Neural progenitor cell (in vitro differentiated cells): ENCODE measurements around the gene IFRD2. TPM values are rescaled to one million over a fixed set of nuclear protein-coding genes. Genes with fewer than 3 reads are reported as not detected.

Source experiments
- DNase-seq: peaks from one replicate; pipeline ENCODE4 v3.0.0-alpha.2; 2016; ENCODE audit warnings: low spot score
- H2AFZ ChIP-seq: fragments of 200-600 bp; sonication (generic); replicated peaks from 2 replicates; pipeline ENCODE4 v1.6.1; 2016; ENCODE audit warnings: antibody characterized with exemption
- H3F3A ChIP-seq: fragments of 200-600 bp; sonication (generic); 2 replicates; pipeline ENCODE4 v1.6.1; 2016; ENCODE audit warnings: antibody characterized with exemption, low read depth
- H3K27ac ChIP-seq: fragments of 200-600 bp; sonication (generic); 2 replicates; pipeline ENCODE4 v1.5.1; 2016; ENCODE audit warnings: mild to moderate bottlenecking
- H3K27me3 ChIP-seq: fragments of 200-600 bp; sonication (generic); 2 replicates; pipeline ENCODE4 v1.6.1; 2016; ENCODE audit warnings: mild to moderate bottlenecking, moderate library complexity
- H3K36me3 ChIP-seq: fragments of 200-600 bp; sonication (generic); 2 replicates; pipeline ENCODE4 v1.5.1; 2016
- H3K4me1 ChIP-seq: fragments of 200-600 bp; sonication (generic); 2 replicates; pipeline ENCODE4 v1.6.1; 2016; ENCODE audit warnings: mixed run types
- H3K4me2 ChIP-seq: fragments of 200-600 bp; sonication (generic); 2 replicates; pipeline ENCODE4 v1.6.1; 2016
- H3K4me3 ChIP-seq: fragments of 200-600 bp; sonication (generic); 2 replicates; pipeline ENCODE4 v1.5.1; 2016
- H3K79me2 ChIP-seq: fragments of 200-600 bp; sonication (generic); 2 replicates; pipeline ENCODE4 v1.6.1; 2016; ENCODE audit warnings: low read depth
- H3K9ac ChIP-seq: fragments of 200-600 bp; sonication (generic); 2 replicates; pipeline ENCODE4 v1.6.1; 2016
- H3K9me3 ChIP-seq: fragments of 200-600 bp; sonication (generic); 2 replicates; pipeline ENCODE4 v1.5.1; 2016; ENCODE audit warnings: low read depth
- H4K20me1 ChIP-seq: fragments of 200-600 bp; sonication (generic); 2 replicates; pipeline ENCODE4 v1.6.1; 2016; ENCODE audit warnings: low read depth
- H3K27ac Mint-ChIP-seq: 3 replicates; pipeline ENCODE4 v1.8.0; 2021; ENCODE audit warnings: mixed read lengths
- H3K27me3 Mint-ChIP-seq: 2 replicates; pipeline ENCODE4 v1.8.0; 2022; ENCODE audit warnings: low read depth, mild to moderate bottlenecking, inconsistent platforms, moderate library complexity, mixed read lengths; ENCODE audit not compliant: insufficient read depth
- H3K36me3 Mint-ChIP-seq: 3 replicates; pipeline ENCODE4 v1.8.0; 2021; ENCODE audit warnings: mixed read lengths
- H3K4me1 Mint-ChIP-seq: 3 replicates; pipeline ENCODE4 v1.8.0; 2021; ENCODE audit warnings: mixed read lengths
- H3K4me3 Mint-ChIP-seq: 3 replicates; pipeline ENCODE4 v1.8.0; 2021; ENCODE audit warnings: mild to moderate bottlenecking, moderate library complexity, mixed read lengths
- H3K9me3 Mint-ChIP-seq: 3 replicates; pipeline ENCODE4 v1.8.0; 2020; ENCODE audit warnings: mixed read lengths
- EZH2 ChIP-seq: fragments of 200-600 bp; sonication (generic); IDR thresholded peaks from 2 replicates; pipeline ENCODE4 v1.6.1; 2017; ENCODE audit warnings: antibody characterized with exemption, mild to moderate bottlenecking, moderate library complexity
- EZH2phosphoT487 ChIP-seq: fragments of 200-600 bp; sonication (generic); IDR thresholded peaks from 2 replicates; pipeline ENCODE4 v1.6.1; 2017; ENCODE audit warnings: antibody characterized with exemption
- total RNA-seq: library from RNA; depleted of rRNA; stranded (reverse); fragments of >200 nt; gene quantifications from 2 replicates; pipeline ENCODE4 v1.2.3, GENCODE V29; 2015; ENCODE audit warnings: low replicate concordance
- TF ChIP-seq, protein P1 (sequence below): fragments of 200-600 bp; sonication (generic); IDR thresholded peaks from 2 replicates; pipeline ENCODE4 v1.5.1; 2017; ENCODE audit warnings: antibody characterized with exemption, mild to moderate bottlenecking

IFRD2 gene
- total RNA-seq, 1 donor from 2014 or later = 26.4 TPM

DNA sequence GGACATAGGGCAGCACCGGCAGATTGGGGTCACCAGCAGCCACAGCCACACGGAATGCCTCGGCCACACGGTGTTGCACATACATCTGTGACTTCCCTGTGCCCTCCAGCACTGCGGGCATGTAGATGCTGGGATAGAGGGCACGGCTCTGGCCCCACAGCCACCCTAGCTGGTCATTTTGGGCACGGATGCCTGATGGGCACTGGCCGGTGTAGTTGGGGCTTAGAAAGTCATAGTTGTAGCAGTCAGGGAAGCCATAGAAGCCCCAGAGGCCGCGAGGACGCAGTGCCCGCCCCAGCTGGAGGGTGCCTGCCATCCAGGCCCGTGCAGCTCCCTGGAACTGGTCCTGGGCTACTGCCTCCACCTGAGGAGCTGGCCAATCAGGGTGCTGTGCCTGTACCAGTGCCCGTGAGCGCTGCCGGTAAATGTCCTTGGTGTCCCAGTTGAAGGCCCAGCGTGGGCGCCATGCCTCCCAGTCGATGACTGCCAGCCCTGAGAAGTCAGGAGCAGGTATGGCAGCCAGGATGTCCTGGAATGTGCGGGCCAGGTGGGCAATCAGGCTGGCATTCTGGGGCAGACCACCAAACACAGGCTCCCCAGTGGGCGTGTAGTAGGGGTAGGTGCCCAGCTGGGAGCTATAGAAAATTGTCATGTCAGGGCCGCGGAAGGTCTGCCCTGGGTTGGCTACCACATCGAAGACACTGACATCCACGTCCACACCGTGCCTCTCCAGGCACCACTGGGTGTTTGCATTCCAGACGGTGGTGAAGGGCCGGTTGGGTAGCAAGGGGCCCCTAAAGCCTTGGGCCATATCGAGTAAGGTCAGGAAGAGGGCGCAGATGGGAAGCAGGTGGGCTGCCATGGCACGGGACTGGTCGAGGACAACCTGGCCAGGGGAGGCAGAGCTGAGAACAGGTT, 10.1 kb upstream of the IFRD2 start:
- Mint-ChIP-seq H3K4me3 (no peak overlapping the region), H3K36me3 (peaks cover 3% of the 10 kb centered on the region), H3K9me3 (peaks cover 14% of the 10 kb centered on the region), H3K27ac (no peak overlapping the region), H3K27me3 (peaks cover 10% of the 10 kb centered on the region), H3K4me1 (peaks cover 25% of the 10 kb centered on the region)
- TF ChIP-seq EZH2 = no peak
- TF ChIP-seq EZH2phosphoT487 = no peak
- TF ChIP-seq, protein P1, sequence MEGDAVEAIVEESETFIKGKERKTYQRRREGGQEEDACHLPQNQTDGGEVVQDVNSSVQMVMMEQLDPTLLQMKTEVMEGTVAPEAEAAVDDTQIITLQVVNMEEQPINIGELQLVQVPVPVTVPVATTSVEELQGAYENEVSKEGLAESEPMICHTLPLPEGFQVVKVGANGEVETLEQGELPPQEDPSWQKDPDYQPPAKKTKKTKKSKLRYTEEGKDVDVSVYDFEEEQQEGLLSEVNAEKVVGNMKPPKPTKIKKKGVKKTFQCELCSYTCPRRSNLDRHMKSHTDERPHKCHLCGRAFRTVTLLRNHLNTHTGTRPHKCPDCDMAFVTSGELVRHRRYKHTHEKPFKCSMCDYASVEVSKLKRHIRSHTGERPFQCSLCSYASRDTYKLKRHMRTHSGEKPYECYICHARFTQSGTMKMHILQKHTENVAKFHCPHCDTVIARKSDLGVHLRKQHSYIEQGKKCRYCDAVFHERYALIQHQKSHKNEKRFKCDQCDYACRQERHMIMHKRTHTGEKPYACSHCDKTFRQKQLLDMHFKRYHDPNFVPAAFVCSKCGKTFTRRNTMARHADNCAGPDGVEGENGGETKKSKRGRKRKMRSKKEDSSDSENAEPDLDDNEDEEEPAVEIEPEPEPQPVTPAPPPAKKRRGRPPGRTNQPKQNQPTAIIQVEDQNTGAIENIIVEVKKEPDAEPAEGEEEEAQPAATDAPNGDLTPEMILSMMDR = no peak
- H3F3A ChIP-seq = peaks cover 5% of the 10 kb centered on the region
- H2AFZ ChIP-seq = no peak overlapping the region
- no peak overlapping the region for H3K4me3 ChIP-seq
- H3K27ac ChIP-seq = no peak overlapping the region
- no peaks in the 10 kb centered on the region for H3K36me3 ChIP-seq
- H3K9ac ChIP-seq = no peak overlapping the region
- peaks cover 6% of the 10 kb centered on the region for H4K20me1 ChIP-seq
- peak; percentile 1 for DNase-seq
- peaks cover 3% of the 10 kb centered on the region for H3K9me3 ChIP-seq
- H3K4me2 ChIP-seq = no peak overlapping the region
- H3K4me1 ChIP-seq = peaks cover 13% of the 10 kb centered on the region
- H3K27me3 ChIP-seq = no peaks in the 10 kb centered on the region
- H3K79me2 ChIP-seq = no peaks in the 10 kb centered on the region

DNA sequence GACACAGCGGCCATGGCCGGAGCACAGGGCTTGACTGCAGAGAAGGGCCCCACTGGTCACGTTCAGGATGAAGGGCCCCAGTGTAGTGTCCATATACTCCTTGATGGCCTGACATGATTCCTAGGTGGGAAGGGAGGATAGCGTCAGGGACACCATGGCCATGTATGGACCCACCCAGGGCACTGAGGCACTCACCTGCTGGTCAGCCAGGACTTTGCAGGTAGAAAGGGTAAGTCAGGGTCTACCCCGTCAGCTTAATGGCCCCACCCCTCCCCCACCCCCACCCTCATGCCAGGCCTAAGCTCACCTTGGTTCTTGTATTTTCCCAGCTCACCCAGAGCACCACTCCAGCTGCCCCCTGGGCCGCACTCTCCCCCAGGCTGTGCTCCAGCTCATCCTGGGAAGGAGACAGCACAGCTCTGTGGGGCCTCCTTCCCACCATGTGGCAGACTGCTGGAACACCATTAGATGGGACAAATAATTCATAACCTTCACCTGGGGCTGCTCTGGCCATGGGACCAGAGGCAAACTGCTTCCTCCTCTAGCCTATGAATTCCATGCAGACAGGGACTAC, 8.5 kb upstream of the IFRD2 start:
- Mint-ChIP-seq H3K4me1 (peaks cover 25% of the 10 kb centered on the region), H3K27ac (peak overlapping the region; percentile 42), H3K4me3 (peak overlapping the region; percentile 96), H3K27me3 (peaks cover 14% of the 10 kb centered on the region), H3K9me3 (peaks cover 6% of the 10 kb centered on the region), H3K36me3 (peaks cover 5% of the 10 kb centered on the region)
- Histone ChIP-seq H3K9me3 (no peaks in the 10 kb centered on the region), H3K27ac (no peak overlapping the region), H2AFZ (no peak overlapping the region), H3K4me2 (no peak overlapping the region), H3K4me3 (no peak overlapping the region), H3K79me2 (no peaks in the 10 kb centered on the region), H4K20me1 (peaks cover 6% of the 10 kb centered on the region), H3F3A (peaks cover 5% of the 10 kb centered on the region), H3K27me3 (no peaks in the 10 kb centered on the region), H3K36me3 (no peaks in the 10 kb centered on the region), H3K9ac (no peak overlapping the region), H3K4me1 (peaks cover 13% of the 10 kb centered on the region)
- DNase-seq = peak; percentile 1
- TF ChIP-seq EZH2phosphoT487 = no peak
- TF ChIP-seq, protein P1 = no peak
- no peak for TF ChIP-seq EZH2

DNA sequence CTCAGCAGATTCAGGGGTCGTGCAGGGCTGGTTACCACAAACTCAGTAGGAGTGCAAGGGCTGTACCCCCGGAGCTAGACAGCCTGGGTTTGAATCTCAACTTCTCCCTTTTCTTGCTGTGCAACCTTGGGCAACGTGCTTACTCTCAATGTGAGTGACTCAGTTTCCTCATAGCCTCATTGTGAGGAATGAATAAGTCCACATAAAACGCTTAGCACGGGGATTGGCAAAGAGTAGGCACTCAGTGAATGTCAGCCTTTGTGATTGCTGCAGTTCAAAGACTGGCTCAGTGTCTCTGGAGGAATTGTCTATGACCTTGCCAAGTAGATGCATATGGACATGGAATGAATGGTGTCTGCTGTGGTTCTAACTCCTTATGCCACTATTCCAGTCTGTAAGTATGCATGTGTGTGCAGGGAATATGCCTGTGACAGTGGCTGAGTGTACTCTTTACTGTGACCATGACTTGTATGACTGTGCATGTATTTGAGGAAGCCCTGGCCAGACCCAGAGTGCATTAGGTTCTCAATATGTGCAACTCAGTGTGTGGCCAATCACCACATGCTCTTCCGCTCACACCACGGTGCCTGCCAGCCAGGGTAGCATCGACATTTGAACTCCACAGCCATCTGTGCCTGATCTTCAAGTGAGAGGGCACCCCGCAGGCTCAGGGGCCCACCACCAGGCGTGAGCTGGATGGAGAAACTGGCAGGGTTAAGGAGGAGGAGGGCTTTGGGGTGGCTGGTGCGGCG, 7.9 kb upstream of the IFRD2 start:
- H4K20me1 ChIP-seq = peaks cover 6% of the 10 kb centered on the region
- H3K36me3 ChIP-seq = no peaks in the 10 kb centered on the region
- no peaks in the 10 kb centered on the region for H3K9me3 ChIP-seq
- peaks cover 13% of the 10 kb centered on the region for H3K4me1 ChIP-seq
- H3K27ac ChIP-seq = no peak overlapping the region
- H3K27ac Mint-ChIP-seq = peak overlapping the region; percentile 76
- peaks cover 25% of the 10 kb centered on the region for H3K4me1 Mint-ChIP-seq
- peaks cover 4% of the 10 kb centered on the region for H3K9me3 Mint-ChIP-seq
- no peak for DNase-seq
- H3K4me3 Mint-ChIP-seq = peak overlapping the region; percentile 96
- H3K9ac ChIP-seq = no peak overlapping the region
- H3K4me2 ChIP-seq = peak overlapping the region; percentile 85
- H3K27me3 ChIP-seq = no peaks in the 10 kb centered on the region
- no peaks in the 10 kb centered on the region for H3K79me2 ChIP-seq
- H3K36me3 Mint-ChIP-seq = peaks cover 5% of the 10 kb centered on the region
- H3K27me3 Mint-ChIP-seq = peaks cover 12% of the 10 kb centered on the region
- TF ChIP-seq EZH2phosphoT487 (no peak), EZH2 (no peak)
- TF ChIP-seq, protein P1 = no peak
- H3F3A ChIP-seq = peaks cover 5% of the 10 kb centered on the region
- H3K4me3 ChIP-seq = peak overlapping the region; percentile 91
- peak overlapping the region; percentile 75 for H2AFZ ChIP-seq
